Activated CD4-positive, alpha-beta T cell treated with anti-CD3 and anti-CD28 coated beads for 24 hours (primary cell): ENCODE measurements around the gene TMEM9.

Experiments
- DNase-seq, 2 donors: peaks; one replicate each; pipeline ENCODE4 v3.0.0-alpha.2; 2020; ENCODE audit warnings: low read depth in 2 of 2

The TMEM9 gene

GRCh38 chr1:201105688-201106087 lies 48.6 kb downstream of the TMEM9 start:
- no peak for DNase-seq

- DNase-seq = no peak
These were observed 50.1 kb downstream of the TMEM9 start for GRCh38 chr1:201104141-201104540.

- no peak for DNase-seq
These were observed 50.6 kb downstream of the TMEM9 start for GRCh38 chr1:201103666-201104065.

GRCh38 chr1:201100169-201100930 lies 53.9 kb downstream of the TMEM9 start:
- DNase-seq = no peak

GRCh38 chr1:201098992-201099677 lies 55.1 kb downstream of the TMEM9 start:
- no peak for DNase-seq

- no peak for DNase-seq
These were observed 57.1 kb downstream of the TMEM9 start for GRCh38 chr1:201096977-201097856.

GRCh38 chr1:201096041-201096461 lies 58.2 kb downstream of the TMEM9 start:
- no peak for DNase-seq

GRCh38 chr1:201095581-201095980 lies 58.7 kb downstream of the TMEM9 start:
- DNase-seq = no peak

GRCh38 chr1:201094832-201095231 lies 59.4 kb downstream of the TMEM9 start:
- no peak for DNase-seq

- no peak for DNase-seq
These were observed 60.3 kb downstream of the TMEM9 start for GRCh38 chr1:201093962-201094361.

GRCh38 chr1:201093561-201093960 lies 60.7 kb downstream of the TMEM9 start:
- no peak for DNase-seq

- DNase-seq = no peak
These were observed 61.5 kb downstream of the TMEM9 start for GRCh38 chr1:201092738-201093137.

GRCh38 chr1:201091256-201091655 lies 63.0 kb downstream of the TMEM9 start:
- DNase-seq = no peak

- no peak for DNase-seq
These were observed 63.7 kb downstream of the TMEM9 start for GRCh38 chr1:201090541-201090940.

GRCh38 chr1:201089596-201089995 lies 64.7 kb downstream of the TMEM9 start:
- DNase-seq = no peak

- no peak for DNase-seq
These were observed 65.3 kb downstream of the TMEM9 start for GRCh38 chr1:201088901-201089525.

- no peak for DNase-seq
These were observed 65.9 kb downstream of the TMEM9 start for GRCh38 chr1:201088395-201088794.

- peak; percentile 1 to 22 for DNase-seq
These were observed 68.2 kb downstream of the TMEM9 start for GRCh38 chr1:201085902-201086735.
